Measurements from ENCODE around the gene SEPTIN1. TPM values are rescaled to one million over a fixed set of nuclear protein-coding genes. Genes with fewer than 3 reads are reported as not detected.
"Not testable (repeated sequence)": the region's sequence is repeated elsewhere in the genome, so short reads cannot be mapped to it uniquely, and the experiment has no call there.

SEPTIN1 gene
- total RNA-seq, 1 donor from 2014 or later, result 2.2 TPM

DNA sequence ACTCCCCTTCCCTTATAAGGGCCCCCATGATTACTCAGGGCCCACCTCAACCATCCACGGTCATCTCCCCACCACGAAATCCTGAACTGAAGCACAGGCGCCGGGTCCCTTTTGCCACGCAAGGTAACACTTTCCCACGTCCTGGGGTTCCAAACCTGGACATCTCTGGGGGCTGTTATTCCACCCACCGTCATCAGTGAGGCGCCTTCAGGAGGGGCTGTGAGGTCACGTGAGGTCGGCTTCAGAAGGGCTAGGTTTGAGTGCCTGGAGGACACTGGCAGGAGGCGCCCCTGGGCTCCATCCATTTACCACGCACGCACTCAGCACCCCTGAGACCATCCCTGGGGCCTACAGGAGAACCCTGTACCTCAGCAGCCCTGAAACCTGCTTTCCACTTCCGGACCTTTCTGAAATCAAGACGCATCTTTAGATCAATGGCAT is 31.3 kb downstream of the SEPTIN1 start:
- DNase-seq (ENCODE audit: low spot score), result no peak
- intact Hi-C loops (cut with DNase I), result loop anchor here (5.0 kb wide), 1 partner anchor 46 kb away; the partner anchor contains the start of gene ZNF48

DNA sequence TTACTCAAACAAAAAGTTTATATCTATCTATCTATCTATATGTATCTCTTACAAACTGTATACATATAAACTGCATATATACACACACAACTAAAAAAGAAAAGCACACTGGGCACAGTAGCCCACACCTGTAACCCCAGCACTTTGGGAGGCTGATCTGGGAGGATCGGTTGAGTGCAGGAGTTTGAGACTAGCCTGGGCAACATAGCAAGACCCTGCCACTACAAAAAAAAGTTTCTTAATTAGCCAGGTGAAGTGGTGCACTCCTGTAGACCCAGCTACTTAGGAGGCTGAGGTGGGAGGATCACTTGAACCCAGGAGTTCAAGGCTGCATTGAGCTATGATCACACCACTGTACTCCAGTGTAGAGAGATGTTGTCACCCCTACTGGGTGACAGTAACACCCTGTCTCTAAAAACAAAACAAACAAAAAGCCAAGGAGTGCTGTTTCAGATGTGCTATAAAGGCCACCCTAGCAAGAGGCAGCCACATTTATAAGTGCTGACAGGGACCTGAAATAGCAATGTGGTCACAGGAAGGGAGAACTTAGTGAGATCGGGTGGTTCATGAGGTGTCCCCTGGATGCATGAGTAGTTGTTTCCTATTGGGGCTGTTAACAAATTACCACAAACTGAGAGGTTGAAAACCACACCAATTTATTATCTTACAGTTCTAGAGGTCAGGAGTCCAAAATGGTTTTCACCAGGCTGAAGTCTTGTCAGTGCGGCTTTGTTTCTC is 32.1 kb downstream of the SEPTIN1 start:
- intact Hi-C loops (cut with DNase I), result loop anchor here (5.0 kb wide), 1 partner anchor 47 kb away; the partner anchor contains the start of gene ZNF48
- DNase-seq (ENCODE audit: low spot score), result no peak

DNA sequence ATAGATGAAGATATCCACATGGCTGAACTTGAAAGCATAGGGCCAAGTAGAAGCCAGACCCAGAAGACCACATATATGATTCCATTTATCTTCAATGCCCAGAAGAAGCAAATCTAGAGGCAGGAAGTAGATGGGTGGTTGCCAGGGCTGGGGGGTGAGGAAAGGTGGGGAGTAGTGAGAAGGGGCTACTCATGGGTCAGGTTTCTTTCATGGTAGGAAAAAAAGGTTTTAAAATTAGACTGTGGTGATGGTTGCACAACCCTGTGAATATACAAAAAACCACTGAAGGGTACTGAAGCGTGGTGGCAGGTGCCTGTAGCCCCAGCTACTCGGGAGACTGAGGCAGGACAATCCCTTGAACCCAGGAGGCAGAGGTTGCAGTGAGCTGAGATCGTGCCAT is 32.7 kb downstream of the SEPTIN1 start:
- intact Hi-C loops (cut with DNase I), result loop anchor here (5.0 kb wide), 1 partner anchor 48 kb away; the partner anchor contains the start of gene ZNF48
- DNase-seq (ENCODE audit: low spot score), result no peak

DNA sequence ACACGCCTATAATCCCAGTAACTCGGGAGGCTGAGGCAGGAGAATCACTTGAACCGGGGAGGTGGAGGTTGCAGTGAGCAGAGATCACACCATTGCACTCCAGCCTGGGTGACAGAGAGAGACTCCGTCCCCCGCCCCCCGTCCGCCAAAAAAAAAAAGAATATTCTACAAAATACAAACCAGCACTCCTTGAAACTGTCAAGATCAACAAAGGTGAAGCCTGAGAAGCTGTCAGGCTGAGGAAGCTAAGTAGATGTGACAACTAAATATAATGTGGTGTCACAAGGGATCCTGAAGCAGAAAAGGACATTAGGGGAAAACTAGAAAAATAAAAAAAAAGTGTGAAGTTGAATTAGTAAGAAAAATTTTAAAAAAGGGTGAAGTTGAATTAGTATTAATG is 33.4 kb downstream of the SEPTIN1 start:
- intact Hi-C loops (cut with DNase I), result no loop called here
- DNase-seq (ENCODE audit: low spot score), result no peak

DNA sequence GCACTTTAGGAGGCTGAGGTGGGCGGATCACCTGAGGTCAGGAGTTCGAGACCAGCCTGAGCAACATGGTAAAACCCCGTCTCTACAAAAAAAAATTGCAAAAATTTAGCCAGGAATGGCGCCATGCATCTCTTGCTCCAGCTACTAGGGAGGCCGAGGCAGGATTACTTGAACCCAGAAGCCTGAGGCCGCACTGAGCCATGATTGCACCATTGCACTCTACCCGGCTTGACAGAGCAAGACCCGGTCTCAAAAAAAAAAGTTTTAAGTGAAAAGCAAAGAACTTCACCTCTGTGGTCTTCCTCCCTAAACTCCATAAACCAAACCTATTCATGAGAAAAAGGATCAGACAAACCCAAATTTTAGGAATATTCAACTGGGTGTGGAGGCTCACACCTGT is 34.2 kb downstream of the SEPTIN1 start:
- intact Hi-C loops (cut with DNase I), result no loop called here

DNA sequence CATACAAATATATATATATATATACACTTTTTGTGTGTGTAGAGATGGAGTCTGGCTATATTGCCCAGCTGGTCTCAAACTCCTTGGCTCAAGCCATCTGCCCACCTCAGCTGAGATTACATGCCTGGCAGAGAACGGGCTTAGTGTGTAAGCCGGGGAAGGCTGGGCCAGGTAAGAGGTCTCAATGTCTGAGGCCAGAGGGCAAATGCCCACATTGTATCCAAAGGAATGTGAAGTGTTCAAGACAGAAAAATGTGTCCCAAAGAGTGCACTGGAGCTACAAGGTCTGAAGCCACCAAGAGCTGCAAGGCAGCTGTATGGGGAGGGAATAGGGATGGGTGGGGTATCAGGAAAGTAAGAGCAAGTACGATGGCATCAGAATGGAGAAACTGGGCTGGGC is 36.1 kb downstream of the SEPTIN1 start:
- intact Hi-C loops (cut with DNase I), result no loop called here
- peak; percentile 19 for DNase-seq (ENCODE audit: low spot score)

More for the DNA sequence above, 34.2 kb downstream of the SEPTIN1 start:
- no peak for DNase-seq (ENCODE audit: low spot score)

DNA sequence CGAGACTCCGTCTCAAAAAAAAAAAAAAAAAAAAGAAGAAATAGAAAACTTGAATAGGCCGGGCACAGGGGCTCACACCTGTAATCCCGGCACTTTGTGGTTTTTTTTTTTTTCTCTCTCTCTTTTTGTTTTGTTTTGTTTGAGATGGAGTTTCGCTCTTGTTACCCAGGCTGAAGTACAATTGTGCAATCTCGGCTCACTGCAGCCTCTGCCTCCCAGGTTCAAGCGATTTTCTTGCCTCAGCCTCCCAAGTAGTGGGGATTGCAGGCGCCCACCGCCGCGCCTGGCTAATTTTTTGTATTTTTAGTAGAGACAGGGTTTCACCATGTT is 38.9 kb downstream of the SEPTIN1 start:
- intact Hi-C loops (cut with DNase I); DNase-seq (ENCODE audit: low spot score): not testable (repeated sequence)

DNA sequence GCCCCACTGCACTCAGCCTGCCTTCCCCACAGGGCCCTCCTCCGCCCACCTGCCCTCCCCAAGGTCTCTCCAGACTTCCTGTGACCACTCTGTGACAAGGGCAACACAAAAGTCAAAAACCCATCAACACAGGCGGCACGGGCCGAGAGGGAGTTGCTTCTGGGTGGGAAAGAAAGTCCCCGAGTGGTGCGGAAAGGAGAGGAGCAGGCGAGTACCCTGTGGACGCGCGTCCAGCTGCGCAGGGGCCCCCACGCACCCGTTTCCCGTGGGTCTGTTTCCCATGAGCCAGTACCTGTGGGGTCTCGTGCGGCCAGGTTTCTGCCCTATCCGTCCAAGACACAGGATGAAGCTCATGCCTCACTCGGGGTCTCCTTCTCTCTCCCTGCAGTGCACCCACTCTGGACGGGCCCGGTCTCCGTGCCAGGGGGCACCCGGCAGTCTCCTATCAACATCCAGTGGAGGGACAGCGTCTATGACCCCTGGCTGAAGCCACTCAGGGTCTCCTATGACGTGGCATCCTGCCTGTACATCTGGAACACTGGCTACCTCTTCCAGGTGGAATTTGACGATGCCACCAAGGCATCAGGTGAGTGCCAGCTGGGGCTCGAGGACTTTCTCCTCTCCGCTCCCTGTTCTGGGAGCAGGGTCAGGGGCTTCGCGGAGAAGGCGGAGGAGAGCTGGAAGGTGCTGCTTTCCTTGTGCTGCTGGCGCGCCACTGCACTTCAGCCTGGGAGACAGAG is 39.4 kb downstream of the SEPTIN1 start:
- intact Hi-C loops (cut with DNase I), result no loop called here
- DNase-seq (ENCODE audit: low spot score), result no peak

DNA sequence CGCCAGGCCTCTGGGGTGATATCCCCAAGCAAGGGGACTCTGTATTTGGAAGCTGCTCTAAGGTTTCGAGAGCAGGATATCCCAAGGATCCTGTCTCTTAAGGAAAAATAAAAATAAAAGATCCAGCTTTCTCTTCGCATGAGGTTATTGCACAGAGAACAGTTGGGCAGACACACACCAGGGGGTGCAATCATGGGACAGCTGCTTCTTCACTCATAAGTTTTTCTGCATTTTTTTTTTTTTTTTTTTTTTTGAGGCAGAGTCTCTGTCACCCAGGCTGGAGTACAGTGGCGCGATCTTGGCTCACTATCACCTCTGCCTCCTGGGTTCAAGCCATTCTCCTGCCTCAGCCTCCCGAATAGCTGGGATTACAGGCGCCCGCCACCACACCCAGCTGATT is 40.4 kb downstream of the SEPTIN1 start:
- intact Hi-C loops (cut with DNase I); DNase-seq (ENCODE audit: low spot score): not testable (repeated sequence)

DNA sequence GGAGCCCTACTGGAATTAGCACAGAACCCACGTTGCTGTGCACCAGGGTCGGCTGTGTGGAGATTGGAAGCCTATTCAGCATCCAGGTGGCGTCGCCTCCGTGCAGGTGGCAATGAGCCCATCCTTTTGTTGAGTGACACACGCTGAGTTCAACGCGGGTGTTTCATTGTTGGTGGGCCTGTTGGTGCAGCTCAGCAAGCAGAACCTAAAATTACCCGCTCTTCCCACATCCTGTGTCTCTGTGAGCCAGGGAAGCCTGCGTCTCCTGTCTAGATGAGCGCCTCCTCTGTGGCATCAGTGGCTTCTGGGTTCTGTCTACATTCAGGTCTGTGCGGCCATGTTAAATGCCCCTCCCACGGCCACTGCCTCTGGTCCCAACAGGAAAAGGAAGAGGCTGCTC is 41.7 kb downstream of the SEPTIN1 start:
- DNase-seq (ENCODE audit: low spot score), result no peak
- intact Hi-C loops (cut with DNase I), result no loop called here

DNA sequence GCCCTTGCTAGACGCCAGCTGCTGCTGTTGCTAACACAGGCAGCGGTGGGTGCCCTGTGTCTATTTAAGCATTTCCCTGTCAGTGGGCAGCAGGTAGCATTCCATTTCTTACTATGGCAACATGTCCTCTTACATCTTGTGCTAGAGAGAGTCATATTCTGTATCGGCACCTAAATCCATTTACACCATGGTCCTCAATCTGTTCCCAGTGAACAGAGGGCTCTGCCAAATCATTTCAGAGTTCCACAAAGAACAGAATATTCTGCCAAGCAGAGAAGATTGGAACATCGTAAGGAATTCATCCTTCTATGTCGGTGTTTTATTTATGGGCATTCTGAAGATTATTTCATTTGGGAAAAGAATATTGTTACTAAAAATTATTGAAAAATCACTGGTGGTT is 43.6 kb downstream of the SEPTIN1 start:
- intact Hi-C loops (cut with DNase I); DNase-seq (ENCODE audit: low spot score): not testable (repeated sequence)

DNA sequence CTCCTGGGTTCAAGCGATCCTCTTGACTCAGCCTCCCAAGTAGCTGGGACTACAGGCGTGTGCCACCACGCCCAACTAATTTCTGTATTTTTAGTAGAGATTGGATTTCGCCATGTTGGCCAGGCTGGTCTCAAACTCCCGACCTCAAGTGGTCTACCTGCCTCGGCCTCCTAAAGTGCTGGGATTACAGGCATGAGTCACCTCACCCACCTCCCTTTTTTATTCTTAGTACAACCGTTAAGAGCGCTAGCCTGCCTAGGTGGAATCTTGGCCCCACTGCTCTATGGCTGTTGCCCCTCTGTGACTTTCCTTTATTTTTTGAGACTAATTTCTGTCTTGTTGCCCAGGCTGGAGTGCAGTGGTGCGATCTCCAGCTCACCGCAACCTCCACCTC is 44.4 kb downstream of the SEPTIN1 start:
- DNase-seq (ENCODE audit: low spot score); intact Hi-C loops (cut with DNase I): not testable (repeated sequence)

DNA sequence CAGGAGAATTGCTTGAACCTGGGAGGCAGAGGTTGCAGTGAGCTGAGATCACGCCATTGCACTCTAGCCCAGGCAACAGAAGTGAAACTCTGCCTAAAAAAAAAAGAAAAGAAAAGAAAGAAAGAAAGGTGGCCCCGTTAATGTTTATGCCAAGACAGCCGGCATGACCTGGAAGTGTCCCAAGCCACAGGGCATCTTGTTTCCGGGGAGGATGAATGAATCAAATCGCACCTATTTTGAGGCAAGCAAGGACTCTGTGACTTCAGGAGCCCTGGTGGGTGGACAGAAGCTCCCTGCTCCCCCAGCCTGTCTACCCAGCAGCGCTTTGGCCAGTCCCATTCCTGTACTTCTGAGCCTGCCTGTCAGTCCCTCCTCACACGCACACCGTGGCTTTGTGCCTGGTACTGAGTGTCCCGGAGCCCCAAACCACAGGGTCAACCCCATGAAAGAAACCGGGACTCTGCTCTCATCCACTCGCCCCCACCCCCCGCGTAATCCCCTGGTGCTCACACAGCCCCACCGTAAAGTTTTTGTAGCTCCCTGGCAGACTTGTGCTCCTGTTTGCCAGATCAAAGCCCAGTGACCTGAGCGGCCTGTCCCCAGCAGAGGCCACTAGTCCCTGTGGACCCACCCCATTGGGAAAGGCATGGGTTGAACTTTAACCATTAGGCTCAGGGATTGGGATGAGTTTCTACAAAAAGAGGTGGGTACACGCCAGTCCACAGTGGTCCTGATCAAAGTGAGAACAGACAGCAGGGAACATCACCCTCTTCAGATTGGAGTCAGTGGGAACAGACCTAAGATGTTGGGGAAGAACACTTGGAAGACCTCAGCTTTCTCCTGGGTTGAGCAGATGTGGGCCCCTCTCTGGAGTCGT is 46.5 kb downstream of the SEPTIN1 start:
- intact Hi-C loops (cut with DNase I), result no loop called here
- DNase-seq (ENCODE audit: low spot score), result no peak

DNA sequence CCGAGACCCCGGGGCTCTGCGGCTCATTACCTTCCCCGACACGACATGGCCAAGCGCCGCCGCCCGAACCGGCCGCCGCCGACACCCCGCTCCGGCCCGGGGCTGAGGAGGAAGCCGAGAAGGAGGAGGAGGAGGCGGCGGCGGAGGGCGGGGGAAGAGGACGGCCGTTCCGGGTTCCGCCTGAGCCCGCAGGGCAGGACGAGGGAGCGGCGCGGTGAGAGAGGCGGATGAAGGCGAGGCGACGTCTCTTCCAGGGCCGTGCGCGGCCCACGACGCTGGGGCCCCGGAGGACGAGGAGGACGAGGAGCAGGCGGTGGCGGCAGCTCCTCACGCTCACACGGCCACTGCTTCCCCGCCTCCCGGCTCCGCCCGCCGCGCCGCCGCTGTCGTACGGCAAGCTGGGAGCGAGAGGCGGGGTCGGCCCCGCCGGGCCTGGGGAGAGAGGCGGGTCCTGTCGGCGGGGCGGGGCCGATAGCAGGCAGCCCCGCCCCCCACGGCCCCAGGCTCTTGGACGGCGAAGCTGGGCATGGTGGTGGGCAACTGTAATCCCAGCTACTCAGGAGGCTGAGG is 47.2 kb downstream of the SEPTIN1 start:
- intact Hi-C loops (cut with DNase I), result not testable (repeated sequence)
- peak; percentile 93 for DNase-seq (ENCODE audit: low spot score)

DNA sequence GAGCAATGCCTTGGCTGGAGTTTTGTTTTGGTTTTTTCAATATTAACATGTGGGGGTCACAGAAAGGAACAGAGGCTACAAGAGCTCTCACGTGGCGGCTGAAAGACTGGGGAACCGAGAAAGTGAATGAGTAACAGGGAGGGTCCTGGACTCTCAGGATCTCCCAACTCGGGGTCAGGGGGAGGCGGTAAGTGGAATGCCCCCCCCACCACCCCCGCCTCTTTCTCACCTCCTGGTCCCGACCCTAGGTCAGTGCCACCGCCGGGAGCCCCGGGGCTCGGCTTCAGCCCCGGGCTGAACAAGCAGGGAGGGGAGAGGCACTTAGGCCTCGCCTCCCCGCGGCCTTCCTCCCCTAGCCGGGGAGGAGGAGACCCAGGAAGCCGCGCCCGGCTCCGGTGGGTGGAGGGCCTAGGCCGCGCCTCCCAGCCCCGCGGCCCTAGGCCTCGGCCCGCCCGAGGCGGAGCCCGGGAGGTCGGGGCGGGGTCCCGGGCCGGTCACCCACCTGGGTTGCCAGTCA is 47.8 kb downstream of the SEPTIN1 start:
- DNase-seq (ENCODE audit: low spot score), result peak; percentile 93
- intact Hi-C loops (cut with DNase I), result not testable (repeated sequence)
